NCI-H1436 treated with DMSO at 0.1 percent for 48 hours (cell line): ENCODE measurements around the gene MICU1.
A peak's percentile ranks its signal among the peaks of the same experiment; 100 is the strongest.
"Not testable (repeated sequence)": the region's sequence is repeated elsewhere in the genome, so short reads cannot be mapped to it uniquely, and the experiment has no call there.

Source experiments
- DNase-seq: peaks from one replicate; lab custom pipeline; 2025; lab: John Stamatoyannopoulos, UW

The MICU1 gene, protein sequence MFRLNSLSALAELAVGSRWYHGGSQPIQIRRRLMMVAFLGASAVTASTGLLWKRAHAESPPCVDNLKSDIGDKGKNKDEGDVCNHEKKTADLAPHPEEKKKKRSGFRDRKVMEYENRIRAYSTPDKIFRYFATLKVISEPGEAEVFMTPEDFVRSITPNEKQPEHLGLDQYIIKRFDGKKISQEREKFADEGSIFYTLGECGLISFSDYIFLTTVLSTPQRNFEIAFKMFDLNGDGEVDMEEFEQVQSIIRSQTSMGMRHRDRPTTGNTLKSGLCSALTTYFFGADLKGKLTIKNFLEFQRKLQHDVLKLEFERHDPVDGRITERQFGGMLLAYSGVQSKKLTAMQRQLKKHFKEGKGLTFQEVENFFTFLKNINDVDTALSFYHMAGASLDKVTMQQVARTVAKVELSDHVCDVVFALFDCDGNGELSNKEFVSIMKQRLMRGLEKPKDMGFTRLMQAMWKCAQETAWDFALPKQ

GRCh38 chr10:72625608-72626443, at the start of gene MICU1:
MICU1 (minus strand) TSS chr10:72626079; CDS start chr10:72566793, 59,286 bp downstream.
- peak; percentile 78 for DNase-seq

- not testable (repeated sequence) for DNase-seq
Observed at GRCh38 chr10:72674174-72674573, 48.3 kb upstream of the MICU1 start.

DNA sequence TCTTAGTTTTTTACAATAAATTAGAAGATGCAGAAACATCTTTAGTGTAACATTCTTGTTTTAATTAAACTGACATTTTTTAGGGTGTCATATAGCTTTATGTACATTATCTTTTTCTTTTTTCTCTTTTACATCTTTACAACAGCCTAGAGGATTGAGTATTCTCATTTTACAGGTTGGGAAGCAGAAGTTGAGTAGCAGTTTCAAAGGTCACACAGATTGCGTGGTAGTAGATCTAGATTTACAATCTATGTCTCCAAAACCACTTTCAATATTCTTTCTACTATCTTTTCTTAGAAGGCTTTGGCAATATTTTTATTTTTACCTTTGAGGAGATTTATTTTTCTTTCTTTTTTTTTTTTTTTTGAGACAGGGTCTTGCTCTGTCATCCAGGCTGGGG, 47.4 kb upstream of the MICU1 start:
- no peak for DNase-seq

- DNase-seq, result no peak
Observed at GRCh38 chr10:72667207-72667864, 41.5 kb upstream of the MICU1 start.

DNA sequence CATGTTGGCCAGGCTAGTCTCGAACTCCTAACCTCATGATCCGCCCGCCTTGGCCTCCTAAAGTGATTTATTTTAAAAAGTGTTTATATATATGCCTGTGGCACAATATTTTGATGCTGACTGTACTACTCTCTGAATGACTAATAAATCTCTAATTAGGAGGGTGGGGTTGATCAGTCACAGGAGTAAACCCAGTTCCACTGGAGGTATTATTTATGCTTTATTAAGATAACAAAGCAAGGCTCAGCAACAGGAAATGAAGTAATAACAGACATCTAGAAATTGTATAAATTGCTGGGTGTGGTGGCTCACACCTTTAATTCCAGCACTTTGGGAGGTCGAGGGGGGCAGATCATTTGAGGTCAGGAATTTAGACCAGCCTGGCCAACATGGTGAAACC, 40.0 kb upstream of the MICU1 start:
- DNase-seq, result no peak

- DNase-seq, result no peak
Observed at GRCh38 chr10:72663971-72664370, 38.1 kb upstream of the MICU1 start.

- DNase-seq, result no peak
Observed at GRCh38 chr10:72661431-72661830, 35.6 kb upstream of the MICU1 start.

GRCh38 chr10:72660220-72660619, 34.3 kb upstream of the MICU1 start:
- DNase-seq, result no peak

DNA sequence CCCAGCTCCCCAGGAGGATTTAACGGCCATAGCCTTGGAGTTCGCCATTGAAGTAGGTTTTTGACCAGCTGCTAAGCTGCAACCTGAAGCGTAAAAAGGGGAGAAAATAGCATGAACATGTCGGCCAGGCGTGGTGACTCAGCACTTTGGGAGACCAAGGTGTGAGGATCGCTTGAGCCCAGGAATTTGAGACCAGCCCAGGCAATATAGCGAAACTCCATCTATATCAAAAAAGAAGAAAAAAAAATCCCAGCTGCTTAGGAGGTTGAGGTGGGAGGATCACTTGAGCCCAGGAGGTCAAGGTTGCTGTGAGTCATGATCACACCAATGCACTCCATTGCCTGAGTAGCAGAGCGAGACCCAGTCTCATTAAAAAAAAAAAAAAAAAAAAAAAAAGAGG, 33.8 kb upstream of the MICU1 start:
- no peak for DNase-seq

GRCh38 chr10:72658696-72659400, 33.0 kb upstream of the MICU1 start:
- no peak for DNase-seq

- DNase-seq, result no peak
Observed at GRCh38 chr10:72654720-72655119, 28.8 kb upstream of the MICU1 start.

- no peak for DNase-seq
Observed at GRCh38 chr10:72653383-72654096, 27.7 kb upstream of the MICU1 start.

GRCh38 chr10:72649291-72649690, 23.4 kb upstream of the MICU1 start:
- no peak for DNase-seq

DNA sequence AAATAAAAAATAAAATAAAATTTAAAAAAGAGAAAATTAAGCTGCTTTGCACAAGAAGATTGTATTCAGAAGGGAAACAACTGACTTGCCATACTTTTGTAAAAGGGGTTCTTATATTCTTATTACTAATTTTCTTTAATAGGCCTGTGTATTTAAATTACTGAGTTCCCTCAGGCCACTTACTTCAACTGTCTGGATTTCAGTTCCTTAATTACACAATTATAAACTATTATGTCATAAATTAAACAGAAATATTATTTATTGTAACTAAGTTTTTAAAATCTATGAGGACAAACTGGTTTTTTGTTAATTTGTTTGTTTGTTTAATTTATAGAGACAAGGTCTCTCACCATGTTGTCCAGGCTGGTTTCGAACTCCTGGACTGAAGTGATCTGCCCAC, 22.4 kb upstream of the MICU1 start:
- no peak for DNase-seq

GRCh38 chr10:72646971-72647370, 21.1 kb upstream of the MICU1 start:
- DNase-seq, result not testable (repeated sequence)

GRCh38 chr10:72645263-72645858, 19.5 kb upstream of the MICU1 start:
- DNase-seq, result no peak

DNA sequence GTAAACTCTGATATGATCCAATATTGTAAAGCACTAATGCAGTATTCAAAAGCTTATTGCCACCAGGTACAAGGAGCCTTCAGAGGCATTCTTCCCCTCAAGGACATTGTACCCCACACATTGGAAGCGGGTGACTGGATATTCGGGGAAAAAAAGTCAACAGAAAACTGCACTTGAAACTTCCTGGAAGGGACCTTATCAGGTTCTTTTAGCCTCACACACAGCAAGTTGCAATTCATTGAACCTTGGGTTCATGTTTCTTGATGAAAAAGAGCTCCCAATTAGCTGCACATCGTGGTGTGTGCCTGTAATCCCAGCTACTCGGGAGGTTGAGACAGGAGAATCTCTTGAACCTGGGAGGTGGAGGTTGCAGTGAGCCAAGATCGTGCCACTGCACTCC, 16.4 kb upstream of the MICU1 start:
- DNase-seq, result no peak

DNA sequence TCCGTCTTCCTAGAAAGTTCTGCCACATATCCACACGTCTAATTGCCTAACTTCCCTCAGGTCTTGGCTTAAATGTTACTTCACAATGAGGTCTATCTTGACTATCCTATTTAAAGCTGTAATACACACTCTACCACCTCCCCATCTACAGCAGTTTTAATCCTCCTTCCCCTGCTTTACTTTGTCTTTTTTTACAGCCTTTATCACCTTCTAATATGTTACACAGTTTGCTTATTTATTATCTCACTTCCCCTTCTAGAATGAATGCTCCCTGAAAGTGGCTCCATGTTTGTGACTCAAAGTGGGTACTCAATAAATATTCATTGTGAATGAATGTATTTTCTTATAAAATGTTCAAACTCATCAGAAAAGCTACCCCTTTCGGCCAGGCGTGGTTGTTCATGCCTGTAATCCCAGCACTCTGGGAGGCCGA, 13.6 kb upstream of the MICU1 start:
- no peak for DNase-seq

DNA sequence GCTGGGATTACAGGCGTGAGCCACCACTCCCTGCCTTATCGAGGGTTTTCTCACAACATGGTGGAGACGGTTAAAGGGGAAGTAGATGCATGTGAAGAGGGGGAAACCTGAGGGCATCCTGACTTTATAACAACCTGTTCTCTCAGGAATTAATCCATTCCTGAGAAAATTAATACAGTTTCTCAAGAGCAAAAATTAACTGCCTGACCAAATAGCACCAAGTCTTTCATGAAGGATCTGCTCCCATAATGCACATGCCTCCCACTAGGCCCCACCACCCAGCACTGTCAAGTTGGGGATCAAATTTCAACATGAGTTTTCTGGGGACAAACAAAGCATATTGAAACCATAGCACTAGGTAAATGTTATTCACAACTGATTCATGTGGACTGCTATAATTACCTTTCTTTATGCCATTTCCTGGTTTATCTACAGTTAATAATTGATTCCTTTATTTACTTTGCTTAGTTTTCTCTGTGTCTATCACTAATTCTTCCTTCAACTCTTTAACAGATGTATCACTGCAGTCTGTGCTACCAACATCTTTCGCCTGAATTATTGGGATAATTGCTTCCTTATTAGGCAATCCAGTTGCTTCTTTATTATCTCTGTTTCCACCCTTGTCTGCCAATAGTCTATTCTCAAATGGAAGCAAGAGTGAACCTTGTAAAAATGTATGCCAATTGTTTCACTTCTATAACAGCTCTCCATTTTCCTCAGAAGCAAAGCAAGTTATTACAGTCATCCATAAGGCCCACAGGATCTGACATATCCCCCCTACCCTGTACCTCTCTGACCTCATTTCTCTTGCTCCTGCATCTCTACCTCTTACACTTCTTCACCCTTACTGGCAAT, 12.9 kb upstream of the MICU1 start:
- no peak for DNase-seq

GRCh38 chr10:72637398-72637857, 11.5 kb upstream of the MICU1 start:
- DNase-seq, result no peak
